HG03565 (cell line): Measurements from ENCODE around the gene CYTH1.

Source experiments
- ATAC-seq: cut with Tn5 transposase; IDR thresholded peaks from one replicate; pipeline ENCODE4 v1.9.1; 2021; ENCODE audit warnings: mild to moderate bottlenecking, moderate library complexity; ENCODE audit not compliant: unreplicated experiment

Gene CYTH1

GRCh38 chr17:78696016-78696982, 85.8 kb downstream of the CYTH1 start:
- no peak for ATAC-seq

GRCh38 chr17:78694805-78695531, 87.1 kb downstream of the CYTH1 start:
- ATAC-seq, result no peak

- no peak for ATAC-seq
Observed at GRCh38 chr17:78693346-78694083, 88.6 kb downstream of the CYTH1 start.

GRCh38 chr17:78692460-78693010, 89.5 kb downstream of the CYTH1 start:
- ATAC-seq, result no peak

GRCh38 chr17:78689029-78689428, 93.0 kb downstream of the CYTH1 start:
- no peak for ATAC-seq

- ATAC-seq, result no peak
Observed at GRCh38 chr17:78687944-78688343, 94.1 kb downstream of the CYTH1 start.

- ATAC-seq, result no peak
Observed at GRCh38 chr17:78687125-78687524, 94.9 kb downstream of the CYTH1 start.

GRCh38 chr17:78684026-78684425, 98.0 kb downstream of the CYTH1 start:
- ATAC-seq, result no peak

- ATAC-seq, result no peak
Observed at GRCh38 chr17:78683408-78683961, 98.6 kb downstream of the CYTH1 start.

- ATAC-seq, result no peak
Observed at GRCh38 chr17:78682363-78682762, 99.7 kb downstream of the CYTH1 start.

- no peak for ATAC-seq
Observed at GRCh38 chr17:78680436-78680835, 101.6 kb downstream of the CYTH1 start.

GRCh38 chr17:78679495-78680395, 102.3 kb downstream of the CYTH1 start:
- ATAC-seq, result no peak

GRCh38 chr17:78678711-78679110, 103.4 kb downstream of the CYTH1 start:
- no peak for ATAC-seq

- ATAC-seq, result no peak
Observed at GRCh38 chr17:78678222-78678557, 103.9 kb downstream of the CYTH1 start.

GRCh38 chr17:78677303-78678221, 104.5 kb downstream of the CYTH1 start:
- ATAC-seq, result no peak

- no peak for ATAC-seq
Observed at GRCh38 chr17:78676412-78677302, 105.4 kb downstream of the CYTH1 start.

GRCh38 chr17:78675836-78676235, 106.2 kb downstream of the CYTH1 start:
- ATAC-seq, result no peak

- no peak for ATAC-seq
Observed at GRCh38 chr17:78675316-78675616, 106.8 kb downstream of the CYTH1 start.
